Measurements from ENCODE around the gene PRPSAP2.

- TF ChIP-seq POLR2AphosphoS5 (IDR thresholded peaks at IDR 0.05): no peak
- TF ChIP-seq POLR2A (IDR thresholded peaks at IDR 0.05): no peak
- no peak for TF ChIP-seq CTCF (IDR thresholded peaks at IDR 0.05)
Observed at GRCh38 chr17:18889658-18890057, 31.7 kb downstream of the PRPSAP2 start.

All from upper lobe of left lung (tissue), 4 donors.